SK-N-SH (cell line): ENCODE data around the gene PHKA1. TPM values are rescaled to one million over a fixed set of nuclear protein-coding genes. Genes with fewer than 3 reads are reported as not detected.

Experiments
- CTCF ChIA-PET: fragments of 300-600, 350-600 bp; formaldehyde crosslinking; extraction: SDS; loops from one replicate; lab custom pipeline; 2021; lab: Yijun Ruan, JAX
- POLR2A ChIA-PET: fragments of 350-600 bp; sonication (Branson Sonifier 250); formaldehyde crosslinking; extraction: SDS; loops from one replicate; lab custom pipeline; 2020; ENCODE audit warnings: antibody characterized with exemption, inconsistent platforms; lab: Yijun Ruan, JAX
- DNase-seq: peaks from one replicate; pipeline ENCODE4 v3.0.0; 2012
- H2AFZ ChIP-seq: fragments of 200-600 bp; sonication (generic); 2 replicates; pipeline ENCODE4 v1.8.1; 2016; ENCODE audit warnings: antibody characterized with exemption, mild to moderate bottlenecking, low read depth
- H3F3A ChIP-seq: fragments of 200-600 bp; sonication (generic); replicated peaks from 2 replicates; pipeline ENCODE3; 2016; ENCODE audit warnings: antibody characterized with exemption, mild to moderate bottlenecking; ENCODE audit not compliant: insufficient read depth
- H3K27ac ChIP-seq, 2 experiments: fragments of 200-500 bp in 1 of 2; fragments of 200-600 bp in 1 of 2; sonication (Bioruptor generic) in 1 of 2; sonication (generic), shearing (Covaris generic) in 1 of 2; 2 replicates each; pipeline versions ENCODE4 v1.5.1 to v1.6.1; 2014 to 2016; ENCODE audit warnings: low read depth in 2 of 2, inconsistent platforms in 1 of 2, low read length in 1 of 2, mild to moderate bottlenecking in 1 of 2, mixed read lengths in 1 of 2
- H3K27me3 ChIP-seq: fragments of 200-600 bp; sonication (generic), shearing (Covaris generic); 2 replicates; pipeline ENCODE4 v1.6.1; 2016; ENCODE audit warnings: mixed run types; ENCODE audit not compliant: insufficient read depth
- H3K36me3 ChIP-seq, 2 experiments: fragments of 200-500 bp in 1 of 2; fragments of 200-600 bp in 1 of 2; sonication (Bioruptor generic) in 1 of 2; sonication (generic) in 1 of 2; replicated peaks in 1 of 2; 2 replicates each; pipeline versions ENCODE3 to v1.5.1; 2014 to 2016; ENCODE audit warnings: low read length in 1 of 2, mild to moderate bottlenecking in 1 of 2; ENCODE audit not compliant: insufficient read depth in 2 of 2, control insufficient read depth in 1 of 2
- H3K4me1 ChIP-seq, 2 experiments: fragments of 200-500 bp in 1 of 2; fragments of 200-600 bp in 1 of 2; sonication (Bioruptor generic) in 1 of 2; sonication (generic), shearing (Covaris generic) in 1 of 2; 2 replicates each; pipeline versions ENCODE4 v1.5.1 to v1.6.1; 2014 to 2016; ENCODE audit warnings: low read depth in 1 of 2, low read length in 1 of 2, mixed run types in 1 of 2; ENCODE audit not compliant: insufficient read depth in 2 of 2, control insufficient read depth in 1 of 2
- H3K4me2 ChIP-seq: fragments of 200-600 bp; sonication (generic), shearing (Covaris generic); 2 replicates; pipeline ENCODE4 v1.6.1; 2017; ENCODE audit warnings: mixed run types
- H3K4me3 ChIP-seq, 2 experiments: fragments of 200-500 bp in 1 of 2; fragments of 200-600 bp in 1 of 2; sonication (Bioruptor generic) in 1 of 2; sonication (generic), shearing (Covaris generic) in 1 of 2; 2 replicates each; pipeline versions ENCODE4 v1.5.1 to v1.8.1; 2014 to 2016; ENCODE audit warnings: low read depth in 2 of 2, inconsistent platforms in 1 of 2, low read length in 1 of 2, mild to moderate bottlenecking in 1 of 2, mixed read lengths in 1 of 2, moderate library complexity in 1 of 2
- H3K79me2 ChIP-seq: fragments of 200-600 bp; sonication (generic); 2 replicates; pipeline ENCODE4 v1.8.1; 2017; ENCODE audit warnings: mild to moderate bottlenecking; ENCODE audit not compliant: insufficient read depth
- H3K9ac ChIP-seq: fragments of 200-600 bp; sonication (generic); 2 replicates; pipeline ENCODE4 v1.6.1; 2017; ENCODE audit warnings: mixed run types
- H3K9me2 ChIP-seq: fragments of 200-600 bp; sonication (generic); 2 replicates; pipeline ENCODE4 v1.6.1; 2017; ENCODE audit warnings: mixed run types
- H3K9me3 ChIP-seq: fragments of 200-600 bp; sonication (generic); 2 replicates; pipeline ENCODE4 v1.6.1; 2017; ENCODE audit warnings: mixed run types, mild to moderate bottlenecking, moderate library complexity
- H4K20me1 ChIP-seq: fragments of 200-600 bp; sonication (generic); 2 replicates; pipeline ENCODE4 v1.6.1; 2017; ENCODE audit warnings: mild to moderate bottlenecking, mixed run types; ENCODE audit not compliant: insufficient read depth
- CHD2 ChIP-seq: fragments of 150-350 bp; IDR thresholded peaks from 2 replicates; pipeline ENCODE4 v1.6.1; 2018; ENCODE audit warnings: low read length; ENCODE audit not compliant: partially characterized antibody
- ELF1 ChIP-seq: IDR thresholded peaks from 2 replicates; pipeline ENCODE4 v1.4.0; 2012
- GATA2 ChIP-seq: sonication (generic); formaldehyde crosslinking; IDR thresholded peaks from 2 replicates; pipeline ENCODE4 v1.5.0; 2020; ENCODE audit warnings: mild to moderate bottlenecking, missing genetic modification reagents
- JUND ChIP-seq: IDR thresholded peaks from 2 replicates; pipeline ENCODE4 v1.4.0; 2012
- MEF2A ChIP-seq: IDR thresholded peaks from 2 replicates; pipeline ENCODE4 v1.4.0; 2012; ENCODE audit warnings: low read depth, borderline replicate concordance
- MXI1 ChIP-seq: IDR thresholded peaks from 2 replicates; pipeline ENCODE4 v1.6.1; 2012; ENCODE audit warnings: mild to moderate bottlenecking, low read depth, low read length, improper control_type of control experiment
- NFIC ChIP-seq: IDR thresholded peaks from 2 replicates; pipeline ENCODE4 v1.4.0; 2012; ENCODE audit warnings: borderline replicate concordance
- POLR2AphosphoS5 ChIP-seq: IDR thresholded peaks from 2 replicates; pipeline ENCODE4 v1.6.1; 2012; ENCODE audit warnings: low read depth, low read length
- SIN3A ChIP-seq: IDR thresholded peaks from 2 replicates; pipeline ENCODE4 v1.6.1; 2012; ENCODE audit warnings: low read depth, mild to moderate bottlenecking, low read length, moderate library complexity, borderline replicate concordance
- TAF1 ChIP-seq: IDR thresholded peaks from 2 replicates; pipeline ENCODE4 v1.6.1; 2012; ENCODE audit warnings: low read depth, mild to moderate bottlenecking, low read length, moderate library complexity, borderline replicate concordance
- TCF12 ChIP-seq: IDR thresholded peaks from 2 replicates; pipeline ENCODE4 v1.4.0; 2012
- TEAD4 ChIP-seq: IDR thresholded peaks from 2 replicates; pipeline ENCODE4 v1.4.0; 2012; ENCODE audit warnings: mild to moderate bottlenecking, borderline replicate concordance; ENCODE audit not compliant: insufficient read depth
- YY1 ChIP-seq: IDR thresholded peaks from 2 replicates; pipeline ENCODE4 v1.4.0; 2012; ENCODE audit warnings: low read depth, mild to moderate bottlenecking
- WGBS: methylation state at CpG from one replicate; pipeline ENCODE4 v1.1.6; 2017; ENCODE audit warnings: low lambda C conversion rate; 5-methylcytosine and 5-hydroxymethylcytosine counted together
- polyA plus RNA-seq, 3 experiments: library from polyadenylated mRNA; depleted of rRNA; stranded (reverse); fragments of >200 nt; gene quantifications; 2 replicates each; pipeline ENCODE4 v1.2.3, GENCODE V29; 2012
- TF ChIP-seq, protein P1 (sequence below): IDR thresholded peaks from 2 replicates; pipeline ENCODE4; 2012
- TF ChIP-seq, protein P2 (sequence below): IDR thresholded peaks from 2 replicates; pipeline ENCODE4 v1.6.1; 2012; ENCODE audit warnings: mild to moderate bottlenecking, low read depth, low read length, moderate library complexity
- TF ChIP-seq, protein P3 (sequence below): fragments of 200-600 bp; sonication (generic); IDR thresholded peaks from 2 replicates; pipeline ENCODE4 v1.6.1; 2017; ENCODE audit warnings: antibody characterized with exemption, mild to moderate bottlenecking, moderate library complexity

PHKA1 gene
- polyA plus RNA-seq, 1 of the 3 experiments (the other 2 are of a cell fraction), result 4.8 TPM

DNA sequence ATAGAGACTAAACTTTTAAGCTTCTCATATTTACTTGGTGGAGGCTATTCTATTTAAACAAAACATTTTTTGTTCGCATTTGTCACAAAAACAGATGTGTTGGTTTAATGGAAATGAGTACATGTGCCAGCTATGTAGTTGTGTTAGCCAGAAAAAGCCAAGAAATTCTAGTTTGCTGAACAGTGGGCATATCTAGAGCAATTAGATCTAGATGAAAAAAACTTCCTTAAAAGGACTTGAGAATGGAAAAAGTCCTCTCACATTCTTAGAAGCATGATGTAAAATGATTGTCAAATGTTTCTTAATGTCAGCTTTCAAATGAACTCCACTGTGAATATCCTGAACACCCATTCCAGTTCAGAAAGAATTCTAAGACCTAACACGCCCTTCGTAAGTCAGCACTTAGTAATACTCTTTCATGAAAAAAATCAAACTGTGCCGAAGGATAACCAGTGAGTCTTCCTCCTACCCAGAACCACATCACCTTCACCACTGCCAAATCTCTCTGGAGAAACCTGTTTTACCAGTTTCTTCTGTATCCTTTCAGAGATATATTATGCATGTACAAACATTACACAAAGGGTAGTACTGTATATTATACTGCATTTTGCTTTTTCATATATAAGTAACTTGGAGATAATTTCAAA lies 28.2 kb downstream of the PHKA1 start:
- H3K4me2 ChIP-seq, result no peak overlapping the region
- whole genome bisulfite sequencing, result 39% methylated on average over 4 of the region's 4 CpGs
- ChIA-PET CTCF (interaction anchor here (1.0 kb wide), 1 partner anchor 98 kb away, joined by 3 read pairs; no protein-coding TSS in a partner anchor), POLR2A (no interaction called here)
- H3K27ac ChIP-seq, result no peak overlapping the region
- no peaks in the 10 kb centered on the region for H3K4me1 ChIP-seq
- no peak for DNase-seq
- no peaks in the 10 kb centered on the region for H3F3A ChIP-seq
- no peaks in the 10 kb centered on the region for H3K27me3 ChIP-seq
- H3K36me3 ChIP-seq, result peaks cover 0 to 6% of the 10 kb centered on the region in 2 experiments
- no peaks in the 10 kb centered on the region for H3K9me2 ChIP-seq
- no peak overlapping the region for H2AFZ ChIP-seq
- TF ChIP-seq, protein P1, sequence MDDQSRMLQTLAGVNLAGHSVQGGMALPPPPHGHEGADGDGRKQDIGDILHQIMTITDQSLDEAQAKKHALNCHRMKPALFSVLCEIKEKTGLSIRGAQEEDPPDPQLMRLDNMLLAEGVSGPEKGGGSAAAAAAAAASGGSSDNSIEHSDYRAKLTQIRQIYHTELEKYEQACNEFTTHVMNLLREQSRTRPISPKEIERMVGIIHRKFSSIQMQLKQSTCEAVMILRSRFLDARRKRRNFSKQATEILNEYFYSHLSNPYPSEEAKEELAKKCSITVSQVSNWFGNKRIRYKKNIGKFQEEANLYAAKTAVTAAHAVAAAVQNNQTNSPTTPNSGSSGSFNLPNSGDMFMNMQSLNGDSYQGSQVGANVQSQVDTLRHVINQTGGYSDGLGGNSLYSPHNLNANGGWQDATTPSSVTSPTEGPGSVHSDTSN, result no peak
- no peak for TF ChIP-seq JUND
- TF ChIP-seq ELF1, result no peak
- no peak for TF ChIP-seq SIN3A
- TF ChIP-seq NFIC, result no peak
- TF ChIP-seq, protein P2, sequence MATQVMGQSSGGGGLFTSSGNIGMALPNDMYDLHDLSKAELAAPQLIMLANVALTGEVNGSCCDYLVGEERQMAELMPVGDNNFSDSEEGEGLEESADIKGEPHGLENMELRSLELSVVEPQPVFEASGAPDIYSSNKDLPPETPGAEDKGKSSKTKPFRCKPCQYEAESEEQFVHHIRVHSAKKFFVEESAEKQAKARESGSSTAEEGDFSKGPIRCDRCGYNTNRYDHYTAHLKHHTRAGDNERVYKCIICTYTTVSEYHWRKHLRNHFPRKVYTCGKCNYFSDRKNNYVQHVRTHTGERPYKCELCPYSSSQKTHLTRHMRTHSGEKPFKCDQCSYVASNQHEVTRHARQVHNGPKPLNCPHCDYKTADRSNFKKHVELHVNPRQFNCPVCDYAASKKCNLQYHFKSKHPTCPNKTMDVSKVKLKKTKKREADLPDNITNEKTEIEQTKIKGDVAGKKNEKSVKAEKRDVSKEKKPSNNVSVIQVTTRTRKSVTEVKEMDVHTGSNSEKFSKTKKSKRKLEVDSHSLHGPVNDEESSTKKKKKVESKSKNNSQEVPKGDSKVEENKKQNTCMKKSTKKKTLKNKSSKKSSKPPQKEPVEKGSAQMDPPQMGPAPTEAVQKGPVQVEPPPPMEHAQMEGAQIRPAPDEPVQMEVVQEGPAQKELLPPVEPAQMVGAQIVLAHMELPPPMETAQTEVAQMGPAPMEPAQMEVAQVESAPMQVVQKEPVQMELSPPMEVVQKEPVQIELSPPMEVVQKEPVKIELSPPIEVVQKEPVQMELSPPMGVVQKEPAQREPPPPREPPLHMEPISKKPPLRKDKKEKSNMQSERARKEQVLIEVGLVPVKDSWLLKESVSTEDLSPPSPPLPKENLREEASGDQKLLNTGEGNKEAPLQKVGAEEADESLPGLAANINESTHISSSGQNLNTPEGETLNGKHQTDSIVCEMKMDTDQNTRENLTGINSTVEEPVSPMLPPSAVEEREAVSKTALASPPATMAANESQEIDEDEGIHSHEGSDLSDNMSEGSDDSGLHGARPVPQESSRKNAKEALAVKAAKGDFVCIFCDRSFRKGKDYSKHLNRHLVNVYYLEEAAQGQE, result no peak
- no peak for TF ChIP-seq TCF12
- TF ChIP-seq GATA2 (CRISPR knock-in tag), result no peak
- TF ChIP-seq, protein P3, sequence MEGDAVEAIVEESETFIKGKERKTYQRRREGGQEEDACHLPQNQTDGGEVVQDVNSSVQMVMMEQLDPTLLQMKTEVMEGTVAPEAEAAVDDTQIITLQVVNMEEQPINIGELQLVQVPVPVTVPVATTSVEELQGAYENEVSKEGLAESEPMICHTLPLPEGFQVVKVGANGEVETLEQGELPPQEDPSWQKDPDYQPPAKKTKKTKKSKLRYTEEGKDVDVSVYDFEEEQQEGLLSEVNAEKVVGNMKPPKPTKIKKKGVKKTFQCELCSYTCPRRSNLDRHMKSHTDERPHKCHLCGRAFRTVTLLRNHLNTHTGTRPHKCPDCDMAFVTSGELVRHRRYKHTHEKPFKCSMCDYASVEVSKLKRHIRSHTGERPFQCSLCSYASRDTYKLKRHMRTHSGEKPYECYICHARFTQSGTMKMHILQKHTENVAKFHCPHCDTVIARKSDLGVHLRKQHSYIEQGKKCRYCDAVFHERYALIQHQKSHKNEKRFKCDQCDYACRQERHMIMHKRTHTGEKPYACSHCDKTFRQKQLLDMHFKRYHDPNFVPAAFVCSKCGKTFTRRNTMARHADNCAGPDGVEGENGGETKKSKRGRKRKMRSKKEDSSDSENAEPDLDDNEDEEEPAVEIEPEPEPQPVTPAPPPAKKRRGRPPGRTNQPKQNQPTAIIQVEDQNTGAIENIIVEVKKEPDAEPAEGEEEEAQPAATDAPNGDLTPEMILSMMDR, result no peak
- TF ChIP-seq CHD2, result no peak
- no peak for TF ChIP-seq POLR2AphosphoS5
- no peak for TF ChIP-seq TAF1
- TF ChIP-seq YY1, result no peak
- TF ChIP-seq MEF2A, result no peak
- no peak for TF ChIP-seq TEAD4
- no peak for TF ChIP-seq MXI1
- H4K20me1 ChIP-seq, result no peaks in the 10 kb centered on the region
- H3K9me3 ChIP-seq, result no peaks in the 10 kb centered on the region
- no peak overlapping the region for H3K9ac ChIP-seq
- H3K4me3 ChIP-seq, result no peak overlapping the region
- no peaks in the 10 kb centered on the region for H3K79me2 ChIP-seq
